HL-60 (cell line): ENCODE measurements around the gene OGFOD3.
"Not testable (repeated sequence)": the region's sequence is repeated elsewhere in the genome, so short reads cannot be mapped to it uniquely, and the experiment has no call there.

Source experiments
- DNase-seq, 2 experiments: peaks; one replicate each; pipeline ENCODE4 v3.0.0-alpha.2; 2010 to 2020; ENCODE audit warnings: low read depth in 1 of 2, low spot score in 1 of 2
- H3K27ac ChIP-seq: fragments of 250-450 bp; sonication (Bioruptor Pico); replicated peaks from 2 replicates; pipeline ENCODE4 v1.5.1; 2020; ENCODE audit warnings: mild to moderate bottlenecking, moderate library complexity
- H3K27me3 ChIP-seq: fragments of 250-450 bp; sonication (Bioruptor Pico); 2 replicates; pipeline ENCODE4 v1.5.1; 2021; ENCODE audit warnings: mild to moderate bottlenecking, moderate library complexity; ENCODE audit not compliant: insufficient read depth, poor library complexity, severe bottlenecking
- H3K4me3 ChIP-seq: replicated peaks from 2 replicates; pipeline ENCODE4 v1.5.1; 2011; ENCODE audit warnings: mild to moderate bottlenecking, control low read depth, low read length; ENCODE audit not compliant: insufficient read depth
- GABPA ChIP-seq: IDR thresholded peaks from 2 replicates; pipeline ENCODE4 v1.6.1; 2012; ENCODE audit warnings: low read depth
- POLR2AphosphoS5 ChIP-seq: IDR thresholded peaks from 2 replicates; pipeline ENCODE4 v1.6.1; 2012; ENCODE audit warnings: low read depth
- SPI1 ChIP-seq: IDR thresholded peaks from 2 replicates; pipeline ENCODE4 v1.6.1; 2012; ENCODE audit warnings: low read depth, mild to moderate bottlenecking, borderline replicate concordance
- TF ChIP-seq, protein P1 (sequence below): IDR thresholded peaks from 2 replicates; pipeline ENCODE4 v1.6.1; 2012; ENCODE audit warnings: low read depth; ENCODE audit not compliant: insufficient replicate concordance
- TF ChIP-seq, protein P2 (sequence below): IDR thresholded peaks from one replicate; pipeline ENCODE4 v1.5.1; 2011; ENCODE audit warnings: low read length, control low read depth, inconsistent platforms; ENCODE audit not compliant: insufficient read depth

The OGFOD3 gene

GRCh38 chr17:82349287-82349701 lies 69.1 kb downstream of the OGFOD3 start:
- no peak overlapping the region for H3K4me3 ChIP-seq
- H3K27me3 ChIP-seq: no peaks in the 10 kb centered on the region
- no peak for DNase-seq
- TF ChIP-seq GABPA (no peak), SPI1 (no peak), POLR2AphosphoS5 (no peak)
- TF ChIP-seq, protein P1, sequence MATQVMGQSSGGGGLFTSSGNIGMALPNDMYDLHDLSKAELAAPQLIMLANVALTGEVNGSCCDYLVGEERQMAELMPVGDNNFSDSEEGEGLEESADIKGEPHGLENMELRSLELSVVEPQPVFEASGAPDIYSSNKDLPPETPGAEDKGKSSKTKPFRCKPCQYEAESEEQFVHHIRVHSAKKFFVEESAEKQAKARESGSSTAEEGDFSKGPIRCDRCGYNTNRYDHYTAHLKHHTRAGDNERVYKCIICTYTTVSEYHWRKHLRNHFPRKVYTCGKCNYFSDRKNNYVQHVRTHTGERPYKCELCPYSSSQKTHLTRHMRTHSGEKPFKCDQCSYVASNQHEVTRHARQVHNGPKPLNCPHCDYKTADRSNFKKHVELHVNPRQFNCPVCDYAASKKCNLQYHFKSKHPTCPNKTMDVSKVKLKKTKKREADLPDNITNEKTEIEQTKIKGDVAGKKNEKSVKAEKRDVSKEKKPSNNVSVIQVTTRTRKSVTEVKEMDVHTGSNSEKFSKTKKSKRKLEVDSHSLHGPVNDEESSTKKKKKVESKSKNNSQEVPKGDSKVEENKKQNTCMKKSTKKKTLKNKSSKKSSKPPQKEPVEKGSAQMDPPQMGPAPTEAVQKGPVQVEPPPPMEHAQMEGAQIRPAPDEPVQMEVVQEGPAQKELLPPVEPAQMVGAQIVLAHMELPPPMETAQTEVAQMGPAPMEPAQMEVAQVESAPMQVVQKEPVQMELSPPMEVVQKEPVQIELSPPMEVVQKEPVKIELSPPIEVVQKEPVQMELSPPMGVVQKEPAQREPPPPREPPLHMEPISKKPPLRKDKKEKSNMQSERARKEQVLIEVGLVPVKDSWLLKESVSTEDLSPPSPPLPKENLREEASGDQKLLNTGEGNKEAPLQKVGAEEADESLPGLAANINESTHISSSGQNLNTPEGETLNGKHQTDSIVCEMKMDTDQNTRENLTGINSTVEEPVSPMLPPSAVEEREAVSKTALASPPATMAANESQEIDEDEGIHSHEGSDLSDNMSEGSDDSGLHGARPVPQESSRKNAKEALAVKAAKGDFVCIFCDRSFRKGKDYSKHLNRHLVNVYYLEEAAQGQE: no peak
- TF ChIP-seq, protein P2, sequence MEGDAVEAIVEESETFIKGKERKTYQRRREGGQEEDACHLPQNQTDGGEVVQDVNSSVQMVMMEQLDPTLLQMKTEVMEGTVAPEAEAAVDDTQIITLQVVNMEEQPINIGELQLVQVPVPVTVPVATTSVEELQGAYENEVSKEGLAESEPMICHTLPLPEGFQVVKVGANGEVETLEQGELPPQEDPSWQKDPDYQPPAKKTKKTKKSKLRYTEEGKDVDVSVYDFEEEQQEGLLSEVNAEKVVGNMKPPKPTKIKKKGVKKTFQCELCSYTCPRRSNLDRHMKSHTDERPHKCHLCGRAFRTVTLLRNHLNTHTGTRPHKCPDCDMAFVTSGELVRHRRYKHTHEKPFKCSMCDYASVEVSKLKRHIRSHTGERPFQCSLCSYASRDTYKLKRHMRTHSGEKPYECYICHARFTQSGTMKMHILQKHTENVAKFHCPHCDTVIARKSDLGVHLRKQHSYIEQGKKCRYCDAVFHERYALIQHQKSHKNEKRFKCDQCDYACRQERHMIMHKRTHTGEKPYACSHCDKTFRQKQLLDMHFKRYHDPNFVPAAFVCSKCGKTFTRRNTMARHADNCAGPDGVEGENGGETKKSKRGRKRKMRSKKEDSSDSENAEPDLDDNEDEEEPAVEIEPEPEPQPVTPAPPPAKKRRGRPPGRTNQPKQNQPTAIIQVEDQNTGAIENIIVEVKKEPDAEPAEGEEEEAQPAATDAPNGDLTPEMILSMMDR: no peak
- no peak overlapping the region for H3K27ac ChIP-seq

DNA sequence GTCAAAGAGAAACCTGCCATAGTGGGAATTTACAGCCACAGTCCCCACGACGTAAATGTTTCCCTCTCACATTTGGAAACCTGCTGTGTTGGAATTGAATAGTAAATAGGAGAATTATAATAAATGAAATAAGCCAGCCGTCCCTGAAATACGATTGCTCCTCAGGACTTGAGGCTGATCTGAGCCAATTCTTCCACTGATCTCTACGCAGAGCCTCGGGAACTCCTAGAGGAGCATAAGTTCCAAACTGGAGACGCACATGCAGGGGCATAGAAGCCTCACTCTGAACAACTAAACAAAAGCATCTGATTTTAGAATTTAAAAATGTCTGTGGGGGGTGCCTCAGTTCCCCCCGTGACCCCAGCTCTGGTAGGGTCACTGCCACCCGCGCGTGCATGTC lies 69.5 kb downstream of the OGFOD3 start:
- no peak for DNase-seq
- no peak overlapping the region for H3K4me3 ChIP-seq
- no peak overlapping the region for H3K27ac ChIP-seq
- TF ChIP-seq, protein P2: no peak
- no peak for TF ChIP-seq GABPA
- no peak for TF ChIP-seq SPI1
- TF ChIP-seq, protein P1: no peak
- TF ChIP-seq POLR2AphosphoS5: no peak
- no peaks in the 10 kb centered on the region for H3K27me3 ChIP-seq

DNA sequence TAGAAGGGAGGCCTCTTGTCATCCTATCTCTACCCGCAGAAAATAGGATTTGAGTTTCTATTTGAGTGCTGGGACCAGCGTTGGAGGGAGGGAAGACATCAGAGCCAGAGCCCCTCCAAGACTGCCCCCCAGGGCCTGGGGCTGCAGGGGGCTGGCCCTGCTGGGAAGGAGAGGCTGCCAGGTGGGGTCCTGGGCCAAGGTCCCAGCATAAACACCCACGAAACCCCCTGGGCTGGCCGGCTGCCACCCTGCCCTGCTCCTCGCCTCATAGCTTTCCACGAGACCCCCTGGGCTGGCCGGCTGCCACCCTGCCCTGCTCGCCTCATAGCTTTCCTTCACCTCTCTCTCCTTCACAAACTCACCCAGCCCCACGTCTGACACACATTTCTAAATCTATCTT lies 70.0 kb downstream of the OGFOD3 start:
- Histone ChIP-seq H3K27me3 (no peaks in the 10 kb centered on the region), H3K27ac (no peak overlapping the region), H3K4me3 (no peak overlapping the region)
- TF ChIP-seq, protein P1: no peak
- no peak for TF ChIP-seq GABPA
- no peak for TF ChIP-seq POLR2AphosphoS5
- TF ChIP-seq, protein P2: no peak
- TF ChIP-seq SPI1: no peak
- no peak for DNase-seq

DNA sequence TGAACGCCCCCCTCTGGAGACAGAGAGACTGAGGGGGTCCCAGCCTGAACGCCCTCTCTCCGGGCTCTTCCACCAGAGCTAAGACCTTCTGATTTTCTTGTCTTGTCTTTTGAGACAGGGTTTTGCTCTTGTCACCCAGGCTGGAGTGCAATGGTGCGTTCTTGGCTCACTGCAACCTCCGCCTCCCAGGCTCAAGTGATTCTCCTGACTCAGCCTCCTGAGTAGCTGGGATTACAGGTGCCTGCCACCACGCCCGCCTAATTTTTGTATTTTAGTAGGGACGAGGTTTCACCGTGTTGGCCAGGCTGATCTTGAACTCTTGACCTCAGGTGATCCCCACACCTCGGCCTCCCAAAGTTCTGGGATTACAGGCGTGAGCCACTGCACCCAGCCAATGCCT lies 70.4 kb downstream of the OGFOD3 start:
- not testable (repeated sequence) for H3K27me3 ChIP-seq, H3K4me3 ChIP-seq, H3K27ac ChIP-seq, DNase-seq
